K562 (cell line): ENCODE measurements around the gene FN3K. TPM values are rescaled to one million over a fixed set of nuclear protein-coding genes. Genes with fewer than 3 reads are reported as not detected.

Experiments
- GTF2E2 ChIP-seq: fragments of 200-800 bp; sonication (Bioruptor generic); IDR thresholded peaks from 2 replicates; pipeline ENCODE4 v1.6.1; 2016; ENCODE audit warnings: missing genetic modification characterization, missing compliant biosample characterization
- JUN ChIP-seq, 2 experiments: sonication (generic) in 1 of 2; formaldehyde crosslinking in 1 of 2; IDR thresholded peaks; 2 replicates each; pipeline versions ENCODE4 v1.6.1 to v1.8.0; 2012 to 2022; ENCODE audit warnings: borderline replicate concordance in 2 of 2, mild to moderate bottlenecking in 2 of 2, improper control_type of control experiment in 1 of 2, low read depth in 1 of 2, low read length in 1 of 2, missing genetic modification reagents in 1 of 2
- KDM1A ChIP-seq, 2 experiments: fragments of 450-650 bp; IDR thresholded peaks; 2 replicates each; pipeline ENCODE4 v1.6.1; 2016; ENCODE audit warnings: mild to moderate bottlenecking in 2 of 2
- MIER1 ChIP-seq: fragments of 450-650 bp; IDR thresholded peaks from 2 replicates; pipeline ENCODE4 v1.6.1; 2016; ENCODE audit warnings: antibody characterized with exemption, mild to moderate bottlenecking, low read depth
- MYC ChIP-seq, 2 experiments: fragments of 250-450 bp in 1 of 2; sonication (Bioruptor Pico) in 1 of 2; IDR thresholded peaks; 2 replicates each; pipeline versions ENCODE4 v1.5.1 to v1.6.1; 2012 to 2021; ENCODE audit warnings: low read depth in 2 of 2, borderline replicate concordance in 1 of 2, improper control_type of control experiment in 1 of 2, low read length in 1 of 2, mild to moderate bottlenecking in 1 of 2, moderate library complexity in 1 of 2
- TEAD2 ChIP-seq: fragments of 450-650 bp; IDR thresholded peaks from 2 replicates; pipeline ENCODE4 v1.6.1; 2016; ENCODE audit warnings: missing genetic modification characterization, control low read depth, missing compliant biosample characterization
- TFAM ChIP-seq: fragments of 250-450 bp; sonication (Bioruptor Pico); conservative IDR thresholded peaks from 2 replicates; pipeline ENCODE4 v1.5.0; 2021; ENCODE audit warnings: mild to moderate bottlenecking, moderate library complexity
- ZNF239 ChIP-seq: fragments of 250-450 bp; sonication (Bioruptor Pico); IDR thresholded peaks from 2 replicates; pipeline ENCODE4 v1.4.0; 2020; ENCODE audit warnings: mild to moderate bottlenecking
- ZNF696 ChIP-seq: fragments of 250-450 bp; sonication (Bioruptor Pico); conservative IDR thresholded peaks from 2 replicates; pipeline ENCODE4 v1.4.0; 2020; ENCODE audit warnings: mild to moderate bottlenecking, moderate library complexity
- polyA plus RNA-seq, 8 experiments: library from polyadenylated mRNA; depleted of rRNA in 4 of 8; stranded (reverse) in 5 of 8; unstranded in 3 of 8; fragments of >200 nt; fragmentation: Nextera tagmentation in 2 of 8; fragmentation: Illumina TruSeq in 1 of 8; extraction: Ambion mirVana in 2 of 8; extraction: Trizol in 1 of 8; gene quantifications; 2 replicates each; pipeline versions ENCODE4 v1.2.1 to v1.2.3, GENCODE V29; 2011 to 2014; ENCODE audit warnings: inconsistent platforms in 1 of 8, missing spikeins in 1 of 8
- total RNA-seq, 7 experiments: library from RNA; depleted of rRNA in 6 of 7; stranded (reverse); fragments of >200 nt in 6 of 7; fragmentation: Illumina TruSeq in 2 of 7; extraction: Trizol in 2 of 7; gene quantifications; 2 replicates each; pipeline versions ENCODE4 v1.2.1 to v1.2.3, GENCODE V29; 2011 to 2021; ENCODE audit warnings: low replicate concordance in 1 of 7
- TF ChIP-seq, protein P1 (sequence below): sonication (generic); formaldehyde crosslinking; IDR thresholded peaks from 2 replicates; pipeline ENCODE4 v1.8.1; 2023; ENCODE audit warnings: mild to moderate bottlenecking, missing genetic modification reagents
- TF ChIP-seq, protein P2 (sequence below): fragments of 200-800 bp; sonication (Bioruptor generic); IDR thresholded peaks from 2 replicates; pipeline ENCODE4 v1.6.1; 2017; ENCODE audit warnings: missing genetic modification characterization, missing compliant biosample characterization
- TF ChIP-seq, protein P3 (sequence below): fragments of 450-650 bp; formaldehyde crosslinking; IDR thresholded peaks from 2 replicates; pipeline ENCODE4 v1.4.0; 2020; ENCODE audit warnings: mild to moderate bottlenecking, mixed read lengths
- TF ChIP-seq, protein P4 (sequence below): fragments of 250-450 bp; sonication (Bioruptor Pico); IDR thresholded peaks from 2 replicates; pipeline ENCODE4 v1.9.0; 2021; ENCODE audit warnings: mild to moderate bottlenecking, inconsistent platforms

FN3K gene
- total and polyA plus RNA-seq, 9 of the 15 experiments (the other 6 are each of a cell fraction or from before 2014, with no cell fraction given): 0.08 to 22.7 (median 3.8) TPM

GRCh38 chr17:82781894-82782274 lies 46.5 kb downstream of the FN3K start (continued):
- TF ChIP-seq, protein P1, sequence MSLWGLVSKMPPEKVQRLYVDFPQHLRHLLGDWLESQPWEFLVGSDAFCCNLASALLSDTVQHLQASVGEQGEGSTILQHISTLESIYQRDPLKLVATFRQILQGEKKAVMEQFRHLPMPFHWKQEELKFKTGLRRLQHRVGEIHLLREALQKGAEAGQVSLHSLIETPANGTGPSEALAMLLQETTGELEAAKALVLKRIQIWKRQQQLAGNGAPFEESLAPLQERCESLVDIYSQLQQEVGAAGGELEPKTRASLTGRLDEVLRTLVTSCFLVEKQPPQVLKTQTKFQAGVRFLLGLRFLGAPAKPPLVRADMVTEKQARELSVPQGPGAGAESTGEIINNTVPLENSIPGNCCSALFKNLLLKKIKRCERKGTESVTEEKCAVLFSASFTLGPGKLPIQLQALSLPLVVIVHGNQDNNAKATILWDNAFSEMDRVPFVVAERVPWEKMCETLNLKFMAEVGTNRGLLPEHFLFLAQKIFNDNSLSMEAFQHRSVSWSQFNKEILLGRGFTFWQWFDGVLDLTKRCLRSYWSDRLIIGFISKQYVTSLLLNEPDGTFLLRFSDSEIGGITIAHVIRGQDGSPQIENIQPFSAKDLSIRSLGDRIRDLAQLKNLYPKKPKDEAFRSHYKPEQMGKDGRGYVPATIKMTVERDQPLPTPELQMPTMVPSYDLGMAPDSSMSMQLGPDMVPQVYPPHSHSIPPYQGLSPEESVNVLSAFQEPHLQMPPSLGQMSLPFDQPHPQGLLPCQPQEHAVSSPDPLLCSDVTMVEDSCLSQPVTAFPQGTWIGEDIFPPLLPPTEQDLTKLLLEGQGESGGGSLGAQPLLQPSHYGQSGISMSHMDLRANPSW: no peak
- TF ChIP-seq, protein P2, sequence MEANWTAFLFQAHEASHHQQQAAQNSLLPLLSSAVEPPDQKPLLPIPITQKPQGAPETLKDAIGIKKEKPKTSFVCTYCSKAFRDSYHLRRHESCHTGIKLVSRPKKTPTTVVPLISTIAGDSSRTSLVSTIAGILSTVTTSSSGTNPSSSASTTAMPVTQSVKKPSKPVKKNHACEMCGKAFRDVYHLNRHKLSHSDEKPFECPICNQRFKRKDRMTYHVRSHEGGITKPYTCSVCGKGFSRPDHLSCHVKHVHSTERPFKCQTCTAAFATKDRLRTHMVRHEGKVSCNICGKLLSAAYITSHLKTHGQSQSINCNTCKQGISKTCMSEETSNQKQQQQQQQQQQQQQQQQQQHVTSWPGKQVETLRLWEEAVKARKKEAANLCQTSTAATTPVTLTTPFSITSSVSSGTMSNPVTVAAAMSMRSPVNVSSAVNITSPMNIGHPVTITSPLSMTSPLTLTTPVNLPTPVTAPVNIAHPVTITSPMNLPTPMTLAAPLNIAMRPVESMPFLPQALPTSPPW (CRISPR knock-in tag): no peak
- TF ChIP-seq, protein P3, sequence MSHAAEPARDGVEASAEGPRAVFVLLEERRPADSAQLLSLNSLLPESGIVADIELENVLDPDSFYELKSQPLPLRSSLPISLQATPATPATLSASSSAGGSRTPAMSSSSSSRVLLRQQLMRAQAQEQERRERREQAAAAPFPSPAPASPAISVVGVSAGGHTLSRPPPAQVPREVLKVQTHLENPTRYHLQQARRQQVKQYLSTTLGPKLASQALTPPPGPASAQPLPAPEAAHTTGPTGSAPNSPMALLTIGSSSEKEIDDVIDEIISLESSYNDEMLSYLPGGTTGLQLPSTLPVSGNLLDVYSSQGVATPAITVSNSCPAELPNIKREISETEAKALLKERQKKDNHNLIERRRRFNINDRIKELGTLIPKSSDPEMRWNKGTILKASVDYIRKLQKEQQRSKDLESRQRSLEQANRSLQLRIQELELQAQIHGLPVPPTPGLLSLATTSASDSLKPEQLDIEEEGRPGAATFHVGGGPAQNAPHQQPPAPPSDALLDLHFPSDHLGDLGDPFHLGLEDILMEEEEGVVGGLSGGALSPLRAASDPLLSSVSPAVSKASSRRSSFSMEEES: no peak
- TF ChIP-seq TEAD2 (no peak), MYC (IDR thresholded peaks at IDR 0.05; ENCODE audit: low read depth, low read length) (no peak), MYC (CRISPR knock-in tag; IDR thresholded peaks at IDR 0.05; ENCODE audit: borderline replicate concordance, low read depth) (no peak), ZNF696 (CRISPR knock-in tag) (no peak), TFAM (CRISPR knock-in tag) (no peak), MIER1 (no peak), JUN (IDR thresholded peaks at IDR 0.05; ENCODE audit: borderline replicate concordance, low read depth, low read length) (no peak), JUN (CRISPR knock-in tag; IDR thresholded peaks at IDR 0.05; ENCODE audit: borderline replicate concordance) (no peak), KDM1A (IDR thresholded peaks at IDR 0.05) (no peak), GTF2E2 (tag) (no peak), ZNF239 (CRISPR knock-in tag) (no peak)
- TF ChIP-seq, protein P4, sequence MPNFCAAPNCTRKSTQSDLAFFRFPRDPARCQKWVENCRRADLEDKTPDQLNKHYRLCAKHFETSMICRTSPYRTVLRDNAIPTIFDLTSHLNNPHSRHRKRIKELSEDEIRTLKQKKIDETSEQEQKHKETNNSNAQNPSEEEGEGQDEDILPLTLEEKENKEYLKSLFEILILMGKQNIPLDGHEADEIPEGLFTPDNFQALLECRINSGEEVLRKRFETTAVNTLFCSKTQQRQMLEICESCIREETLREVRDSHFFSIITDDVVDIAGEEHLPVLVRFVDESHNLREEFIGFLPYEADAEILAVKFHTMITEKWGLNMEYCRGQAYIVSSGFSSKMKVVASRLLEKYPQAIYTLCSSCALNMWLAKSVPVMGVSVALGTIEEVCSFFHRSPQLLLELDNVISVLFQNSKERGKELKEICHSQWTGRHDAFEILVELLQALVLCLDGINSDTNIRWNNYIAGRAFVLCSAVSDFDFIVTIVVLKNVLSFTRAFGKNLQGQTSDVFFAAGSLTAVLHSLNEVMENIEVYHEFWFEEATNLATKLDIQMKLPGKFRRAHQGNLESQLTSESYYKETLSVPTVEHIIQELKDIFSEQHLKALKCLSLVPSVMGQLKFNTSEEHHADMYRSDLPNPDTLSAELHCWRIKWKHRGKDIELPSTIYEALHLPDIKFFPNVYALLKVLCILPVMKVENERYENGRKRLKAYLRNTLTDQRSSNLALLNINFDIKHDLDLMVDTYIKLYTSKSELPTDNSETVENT (CRISPR knock-in tag): no peak
